Measurements from ENCODE around the gene GNAI3.

GRCh38 chr1:109569323-109569722 lies 20.9 kb downstream of the GNAI3 start:
- TF ChIP-seq, protein P1, sequence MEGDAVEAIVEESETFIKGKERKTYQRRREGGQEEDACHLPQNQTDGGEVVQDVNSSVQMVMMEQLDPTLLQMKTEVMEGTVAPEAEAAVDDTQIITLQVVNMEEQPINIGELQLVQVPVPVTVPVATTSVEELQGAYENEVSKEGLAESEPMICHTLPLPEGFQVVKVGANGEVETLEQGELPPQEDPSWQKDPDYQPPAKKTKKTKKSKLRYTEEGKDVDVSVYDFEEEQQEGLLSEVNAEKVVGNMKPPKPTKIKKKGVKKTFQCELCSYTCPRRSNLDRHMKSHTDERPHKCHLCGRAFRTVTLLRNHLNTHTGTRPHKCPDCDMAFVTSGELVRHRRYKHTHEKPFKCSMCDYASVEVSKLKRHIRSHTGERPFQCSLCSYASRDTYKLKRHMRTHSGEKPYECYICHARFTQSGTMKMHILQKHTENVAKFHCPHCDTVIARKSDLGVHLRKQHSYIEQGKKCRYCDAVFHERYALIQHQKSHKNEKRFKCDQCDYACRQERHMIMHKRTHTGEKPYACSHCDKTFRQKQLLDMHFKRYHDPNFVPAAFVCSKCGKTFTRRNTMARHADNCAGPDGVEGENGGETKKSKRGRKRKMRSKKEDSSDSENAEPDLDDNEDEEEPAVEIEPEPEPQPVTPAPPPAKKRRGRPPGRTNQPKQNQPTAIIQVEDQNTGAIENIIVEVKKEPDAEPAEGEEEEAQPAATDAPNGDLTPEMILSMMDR (IDR thresholded peaks at IDR 0.05): no peak
- no peak for TF ChIP-seq EP300 (IDR thresholded peaks at IDR 0.05)

Data from esophagus muscularis mucosa (tissue), 3 donors.